Measurements from ENCODE around the gene PLEKHG7.
A peak's percentile ranks its signal among the peaks of the same experiment; 100 is the strongest.

Gene PLEKHG7

DNA sequence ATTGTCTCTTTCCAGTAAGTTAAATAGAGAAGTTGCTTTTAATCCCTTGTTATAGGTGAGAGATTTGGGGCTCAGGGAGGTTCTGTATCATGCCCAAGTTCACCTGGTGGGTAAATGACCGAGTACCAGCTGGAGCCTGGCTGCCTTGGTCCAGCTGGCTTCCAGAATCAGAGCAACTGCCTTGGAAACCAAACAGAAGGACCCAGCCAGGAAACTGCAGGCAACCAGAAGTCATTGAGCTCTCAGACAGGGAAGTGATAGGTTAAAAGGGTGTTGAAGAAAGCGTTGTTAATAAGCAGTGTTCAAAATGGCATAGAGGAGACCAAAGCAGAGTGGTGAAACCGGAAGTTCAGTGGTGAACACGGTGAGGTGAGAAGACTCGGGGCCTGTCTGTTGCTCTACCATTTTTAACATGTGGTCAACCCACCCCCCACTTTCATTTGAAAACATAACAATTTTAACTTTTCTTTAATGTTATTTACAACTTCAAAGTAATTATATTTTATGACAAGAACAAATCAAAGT is 54.9 kb downstream of the PLEKHG7 start:
- FAIRE-seq (no peak), DNase-seq (ENCODE audit: insufficient read length, low spot score) (no peak)
- no peak for TF ChIP-seq POU2F2 (IDR thresholded peaks at IDR 0.05; ENCODE audit: low read depth, low read length)
- TF ChIP-seq TAF1 (IDR thresholded peaks at IDR 0.05; ENCODE audit: low read depth, low read length): no peak
- no peak for TF ChIP-seq SPI1 (IDR thresholded peaks at IDR 0.05; ENCODE audit: low read depth, low read length)
- no peak for TF ChIP-seq POLR2A (IDR thresholded peaks at IDR 0.05; ENCODE audit: low read depth, low read length)
- no peak for TF ChIP-seq PAX5 (IDR thresholded peaks at IDR 0.05; ENCODE audit: insufficient read depth, low read length, severe bottlenecking)
- no peak for TF ChIP-seq POLR2AphosphoS5 (IDR thresholded peaks at IDR 0.05; ENCODE audit: low read depth, low read length)

DNA sequence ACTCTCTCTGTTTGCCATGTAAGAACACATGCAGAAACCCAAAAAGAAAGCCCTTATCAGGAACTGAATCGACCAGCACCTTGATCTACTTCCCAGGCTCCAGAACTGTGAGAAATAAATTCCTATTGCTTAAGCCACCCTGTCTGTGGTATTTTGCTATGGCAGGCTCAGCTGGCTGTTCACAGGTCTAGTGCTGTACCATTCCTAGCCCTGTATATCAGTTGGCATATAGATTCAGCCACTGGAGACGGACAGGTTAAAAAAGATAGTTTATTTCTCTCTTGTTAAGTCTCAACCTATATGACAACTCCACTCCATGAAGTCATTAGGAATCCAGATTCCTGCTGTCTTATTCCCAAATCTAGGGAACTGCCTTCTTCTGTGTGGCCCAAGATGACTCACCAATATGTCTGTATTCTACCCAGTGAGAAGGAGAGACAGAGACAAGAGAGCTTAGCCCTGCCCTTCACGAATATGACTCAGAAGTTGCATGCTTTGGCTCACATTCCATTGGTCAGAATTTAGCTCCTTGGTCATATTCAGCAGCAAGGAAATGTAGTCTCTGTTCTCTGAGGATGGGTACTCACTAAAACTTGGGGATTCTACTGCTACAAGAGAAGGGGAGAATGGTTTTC is 57.0 kb downstream of the PLEKHG7 start:
- TF ChIP-seq POLR2A (IDR thresholded peaks at IDR 0.05; ENCODE audit: low read depth, low read length) (no peak), POU2F2 (IDR thresholded peaks at IDR 0.05; ENCODE audit: low read depth, low read length) (no peak), POLR2AphosphoS5 (IDR thresholded peaks at IDR 0.05; ENCODE audit: low read depth, low read length) (no peak), TAF1 (IDR thresholded peaks at IDR 0.05; ENCODE audit: low read depth, low read length) (no peak), SPI1 (IDR thresholded peaks at IDR 0.05; ENCODE audit: low read depth, low read length) (no peak), PAX5 (IDR thresholded peaks at IDR 0.05; ENCODE audit: insufficient read depth, low read length, severe bottlenecking) (no peak)
- FAIRE-seq (no peak), DNase-seq (ENCODE audit: insufficient read length, low spot score) (no peak)

DNA sequence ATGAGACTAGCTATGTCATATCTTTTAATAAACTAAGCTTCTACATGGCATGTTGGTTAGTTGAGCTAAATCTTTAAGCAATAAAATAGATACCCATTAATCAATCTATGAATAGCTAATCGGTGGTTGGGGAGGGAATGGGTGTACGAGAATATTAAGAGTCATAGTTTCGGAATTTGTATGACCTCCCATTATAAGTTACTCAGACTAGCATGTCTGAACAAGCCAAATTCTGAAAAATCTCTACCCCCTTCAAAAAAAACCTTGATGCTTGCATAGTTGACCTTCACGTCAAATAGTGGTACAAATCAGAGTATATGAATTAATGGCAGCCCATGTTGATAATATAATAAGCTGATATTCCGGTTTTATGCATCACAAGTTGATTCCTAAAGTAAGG is 60.0 kb downstream of the PLEKHG7 start:
- TF ChIP-seq SPI1 (IDR thresholded peaks at IDR 0.05; ENCODE audit: low read depth, low read length) (no peak), POLR2A (IDR thresholded peaks at IDR 0.05; ENCODE audit: low read depth, low read length) (no peak), POU2F2 (IDR thresholded peaks at IDR 0.05; ENCODE audit: low read depth, low read length) (no peak), PAX5 (IDR thresholded peaks at IDR 0.05; ENCODE audit: insufficient read depth, low read length, severe bottlenecking) (no peak), POLR2AphosphoS5 (IDR thresholded peaks at IDR 0.05; ENCODE audit: low read depth, low read length) (no peak), TAF1 (IDR thresholded peaks at IDR 0.05; ENCODE audit: low read depth, low read length) (no peak)
- DNase-seq (ENCODE audit: insufficient read length, low spot score) (no peak), FAIRE-seq (no peak)

DNA sequence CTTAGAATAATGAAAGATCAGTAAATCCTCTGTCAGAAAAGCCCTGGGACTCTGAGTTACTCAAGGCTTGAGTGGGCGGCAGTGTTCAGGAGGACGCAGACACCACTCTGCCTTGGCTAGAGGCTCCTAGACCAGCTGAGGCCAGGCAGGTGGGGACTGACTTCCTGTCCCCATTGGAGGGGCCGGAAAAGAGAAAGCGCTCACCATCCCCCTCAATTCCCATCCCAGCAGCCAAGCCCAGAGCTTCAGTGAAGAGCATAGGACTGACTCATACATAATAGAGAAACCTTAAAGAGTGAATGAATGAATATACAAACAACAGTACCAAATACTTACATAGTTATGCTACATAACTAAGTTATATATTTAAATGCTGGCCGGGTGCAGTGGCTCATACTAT is 62.0 kb downstream of the PLEKHG7 start:
- TF ChIP-seq POU2F2 (IDR thresholded peaks at IDR 0.05; ENCODE audit: low read depth, low read length) (no peak), SPI1 (IDR thresholded peaks at IDR 0.05; ENCODE audit: low read depth, low read length) (no peak), TAF1 (IDR thresholded peaks at IDR 0.05; ENCODE audit: low read depth, low read length) (no peak), PAX5 (IDR thresholded peaks at IDR 0.05; ENCODE audit: insufficient read depth, low read length, severe bottlenecking) (no peak), POLR2AphosphoS5 (IDR thresholded peaks at IDR 0.05; ENCODE audit: low read depth, low read length) (no peak), POLR2A (IDR thresholded peaks at IDR 0.05; ENCODE audit: low read depth, low read length) (no peak)
- DNase-seq (ENCODE audit: insufficient read length, low spot score) (no peak), FAIRE-seq (no peak)

DNA sequence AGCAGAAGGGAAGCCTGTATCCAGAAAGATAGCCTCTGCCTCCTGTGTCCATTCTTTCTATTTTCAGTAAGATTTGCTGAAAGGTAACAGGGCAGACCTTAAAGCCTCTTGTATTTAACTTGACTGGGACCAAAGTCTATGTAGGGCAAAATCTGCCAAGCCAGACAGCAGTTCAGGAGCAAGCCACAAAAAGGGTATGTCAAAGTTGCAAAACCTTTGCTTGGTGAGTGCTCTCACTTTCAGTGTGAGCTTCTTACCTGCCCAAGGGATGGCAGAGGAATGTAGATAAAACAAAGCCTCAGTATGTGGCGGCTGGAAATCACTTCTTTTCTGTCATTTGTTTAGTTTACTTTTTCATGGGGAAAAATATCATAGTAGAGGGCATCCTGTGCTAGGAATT is 63.1 kb downstream of the PLEKHG7 start:
- FAIRE-seq (no peak), DNase-seq (ENCODE audit: insufficient read length, low spot score) (no peak)

DNA sequence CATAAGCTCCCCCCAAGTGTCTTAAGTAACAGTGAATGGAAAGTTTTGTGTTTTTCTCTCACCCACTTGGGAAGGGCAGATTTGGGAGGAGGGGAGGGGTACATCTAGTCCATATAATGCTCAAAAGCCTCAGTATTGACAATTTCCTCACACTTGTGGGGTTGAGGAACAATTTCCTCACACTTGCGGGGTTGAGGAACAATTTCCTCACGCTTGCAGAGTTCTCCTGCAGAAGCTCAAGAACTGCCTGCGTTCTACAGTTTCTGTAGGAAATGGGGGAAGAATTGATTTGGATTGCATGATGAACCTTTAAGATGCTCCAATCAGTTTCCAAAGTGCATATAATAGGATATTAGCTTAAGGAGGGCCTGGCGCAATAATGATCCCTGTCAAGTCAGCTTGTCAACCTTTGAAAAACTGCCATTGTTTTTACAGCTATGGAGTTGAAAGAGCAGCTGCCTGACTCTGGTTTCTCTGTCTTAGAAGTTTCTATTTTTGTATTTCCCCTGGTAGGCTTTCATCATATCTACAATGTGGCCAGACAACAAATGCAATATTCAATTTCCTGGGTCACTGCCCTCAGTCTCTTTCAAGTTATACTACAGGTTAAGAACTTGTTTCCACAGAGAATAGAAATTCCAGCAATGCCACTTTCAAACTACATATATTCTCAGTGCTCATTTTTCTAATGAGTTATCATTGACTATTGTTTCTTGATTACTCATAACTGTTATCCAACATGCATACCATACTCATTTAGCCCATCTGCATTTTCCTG is 66.5 kb downstream of the PLEKHG7 start:
- DNase-seq (ENCODE audit: insufficient read length, low spot score) (peak; percentile 8), FAIRE-seq (peak; percentile 50)
- no peak for TF ChIP-seq SPI1 (IDR thresholded peaks at IDR 0.05; ENCODE audit: low read depth, low read length)

More for the DNA sequence above, 63.1 kb downstream of the PLEKHG7 start:
- no peak for TF ChIP-seq TAF1 (IDR thresholded peaks at IDR 0.05; ENCODE audit: low read depth, low read length)
- TF ChIP-seq SPI1 (IDR thresholded peaks at IDR 0.05; ENCODE audit: low read depth, low read length): no peak
- TF ChIP-seq POU2F2 (IDR thresholded peaks at IDR 0.05; ENCODE audit: low read depth, low read length): no peak
- TF ChIP-seq POLR2A (IDR thresholded peaks at IDR 0.05; ENCODE audit: low read depth, low read length): no peak
- TF ChIP-seq POLR2AphosphoS5 (IDR thresholded peaks at IDR 0.05; ENCODE audit: low read depth, low read length): no peak
- TF ChIP-seq PAX5 (IDR thresholded peaks at IDR 0.05; ENCODE audit: insufficient read depth, low read length, severe bottlenecking): no peak

DNA sequence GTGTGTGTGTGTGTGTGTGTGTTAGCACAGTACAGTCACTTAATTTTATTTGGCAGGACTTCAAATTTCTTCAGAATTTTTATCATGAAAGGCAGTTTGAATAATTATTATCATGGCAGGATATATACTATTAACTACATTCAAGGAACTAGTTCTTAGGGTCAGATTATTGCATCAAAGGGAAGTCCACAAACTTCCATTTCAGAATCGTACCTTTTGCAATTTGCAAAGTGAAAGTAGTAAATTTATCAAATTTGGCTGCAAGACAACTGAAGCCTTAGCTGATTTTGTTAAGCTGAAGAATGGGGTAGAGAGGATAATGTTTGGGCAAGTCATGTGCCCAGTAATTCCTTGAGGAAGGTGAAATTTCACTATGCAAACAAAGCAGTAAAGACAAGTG is 68.2 kb downstream of the PLEKHG7 start:
- FAIRE-seq (no peak), DNase-seq (ENCODE audit: insufficient read length, low spot score) (no peak)

DNA sequence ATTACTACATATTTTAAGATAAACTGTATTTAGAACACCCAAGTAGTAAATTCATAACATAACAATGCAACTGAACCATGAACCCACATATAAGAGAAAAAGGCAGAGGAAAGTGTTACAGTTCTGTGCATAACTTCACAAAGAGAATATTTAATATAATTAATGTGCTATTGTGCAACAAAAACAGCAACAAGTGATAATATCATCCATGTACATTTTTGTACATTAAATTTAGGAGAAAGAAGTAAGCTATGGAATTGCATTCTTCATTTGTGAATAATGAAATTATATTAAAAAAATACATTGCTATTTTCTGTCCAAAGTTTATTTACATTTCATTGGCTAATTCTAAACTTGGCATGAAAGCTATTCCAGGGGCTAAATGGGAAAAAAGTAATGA is 72.6 kb downstream of the PLEKHG7 start:
- FAIRE-seq (no peak), DNase-seq (ENCODE audit: insufficient read length, low spot score) (no peak)
- TF ChIP-seq SPI1 (IDR thresholded peaks at IDR 0.05; ENCODE audit: low read depth, low read length) (no peak), POU2F2 (IDR thresholded peaks at IDR 0.05; ENCODE audit: low read depth, low read length) (no peak)

More for the DNA sequence above, 68.2 kb downstream of the PLEKHG7 start:
- no peak for TF ChIP-seq TAF1 (IDR thresholded peaks at IDR 0.05; ENCODE audit: low read depth, low read length)
- TF ChIP-seq POLR2A (IDR thresholded peaks at IDR 0.05; ENCODE audit: low read depth, low read length): no peak
- TF ChIP-seq PAX5 (IDR thresholded peaks at IDR 0.05; ENCODE audit: insufficient read depth, low read length, severe bottlenecking): no peak
- no peak for TF ChIP-seq POU2F2 (IDR thresholded peaks at IDR 0.05; ENCODE audit: low read depth, low read length)
- TF ChIP-seq SPI1 (IDR thresholded peaks at IDR 0.05; ENCODE audit: low read depth, low read length): no peak
- no peak for TF ChIP-seq POLR2AphosphoS5 (IDR thresholded peaks at IDR 0.05; ENCODE audit: low read depth, low read length)

DNA sequence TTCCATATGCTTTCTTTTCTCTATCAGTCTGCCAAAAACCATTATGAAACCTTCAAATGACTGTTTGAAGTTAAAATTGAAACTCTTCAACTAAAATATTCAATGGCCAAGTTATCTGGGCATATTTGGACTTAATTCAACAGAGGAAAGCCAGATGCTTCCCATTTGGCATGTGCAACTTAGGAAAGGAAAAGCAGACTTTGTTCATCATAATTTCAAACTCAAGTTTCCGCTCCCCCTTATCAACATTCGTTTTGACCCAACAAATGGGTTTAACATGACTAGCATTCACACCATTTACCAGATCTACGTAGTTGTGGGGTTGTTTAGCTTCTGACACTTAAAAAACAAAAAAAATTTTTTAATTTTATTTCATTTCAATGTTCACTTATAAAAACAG is 75.7 kb downstream of the PLEKHG7 start:
- no peak for FAIRE-seq
- TF ChIP-seq TAF1 (IDR thresholded peaks at IDR 0.05; ENCODE audit: low read depth, low read length) (no peak), POU2F2 (IDR thresholded peaks at IDR 0.05; ENCODE audit: low read depth, low read length) (no peak), POLR2A (IDR thresholded peaks at IDR 0.05; ENCODE audit: low read depth, low read length) (no peak), SPI1 (IDR thresholded peaks at IDR 0.05; ENCODE audit: low read depth, low read length) (no peak), PAX5 (IDR thresholded peaks at IDR 0.05; ENCODE audit: insufficient read depth, low read length, severe bottlenecking) (no peak), POLR2AphosphoS5 (IDR thresholded peaks at IDR 0.05; ENCODE audit: low read depth, low read length) (no peak)
- no peak for DNase-seq (ENCODE audit: insufficient read length, low spot score)

All from GM12891 (cell line).